Measurements from ENCODE around the gene DIP2B.

DIP2B gene

GRCh38 chr12:50665170-50665569 lies 160.4 kb downstream of the DIP2B start:
- Histone ChIP-seq H3K36me3 (peaks cover 0 to 7% (median 0%) of the 10 kb centered on the region in 3 donors), H3K4me1 (no peaks in the 10 kb centered on the region), H3K9me3 (no peaks in the 10 kb centered on the region), H3K27ac (no peak overlapping the region), H3K4me3 (no peak overlapping the region), H3K27me3 (no peaks in the 10 kb centered on the region)
- intact Hi-C loops (cut with DNase I; ENCODE audit: low total_unique reads): no loop called here
- no peak for TF ChIP-seq CTCF (IDR thresholded peaks at IDR 0.05)
- DNase-seq: no peak

GRCh38 chr12:50665609-50666008 lies 160.8 kb downstream of the DIP2B start:
- H3K4me1 ChIP-seq: no peaks in the 10 kb centered on the region
- H3K4me3 ChIP-seq: no peak overlapping the region
- intact Hi-C loops (cut with DNase I; ENCODE audit: low total_unique reads): no loop called here
- no peaks in the 10 kb centered on the region for H3K27me3 ChIP-seq
- H3K9me3 ChIP-seq: no peaks in the 10 kb centered on the region
- no peak for TF ChIP-seq CTCF (IDR thresholded peaks at IDR 0.05)
- peaks cover 0 to 2% (median 0%) of the 10 kb centered on the region in 3 donors for H3K36me3 ChIP-seq
- H3K27ac ChIP-seq: no peak overlapping the region
- DNase-seq: no peak

- Histone ChIP-seq H3K36me3 (peaks cover 0 to 3% (median 1%) of the 10 kb centered on the region in 3 donors), H3K4me1 (no peaks in the 10 kb centered on the region), H3K9me3 (no peaks in the 10 kb centered on the region), H3K27ac (no peak overlapping the region), H3K4me3 (no peak overlapping the region), H3K27me3 (no peaks in the 10 kb centered on the region)
- no peak for TF ChIP-seq CTCF (IDR thresholded peaks at IDR 0.05)
- intact Hi-C loops (cut with DNase I; ENCODE audit: low total_unique reads): no loop called here
- DNase-seq: no peak
Measured at GRCh38 chr12:50666023-50666422, 161.2 kb downstream of the DIP2B start.

DNA sequence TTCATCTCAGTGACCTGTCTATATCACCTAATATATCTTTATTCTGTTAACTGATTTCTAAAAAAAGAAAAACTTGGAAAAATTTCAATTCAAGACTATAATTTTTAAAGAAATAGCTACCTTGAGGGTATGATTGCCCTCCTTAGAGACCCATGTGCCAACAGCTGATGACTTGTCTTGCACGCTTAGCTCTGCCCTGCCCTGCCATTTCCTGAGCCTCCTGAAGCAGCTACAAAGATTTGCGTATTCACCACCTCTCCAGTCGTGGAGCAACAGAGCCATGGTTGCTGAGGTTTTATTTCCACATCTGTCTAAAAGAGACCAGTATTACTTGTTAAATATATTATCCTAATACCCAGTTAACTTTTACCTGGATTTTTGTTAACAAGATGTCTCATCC lies 167.4 kb downstream of the DIP2B start:
- no peaks in the 10 kb centered on the region for H3K27me3 ChIP-seq
- H3K36me3 ChIP-seq: peaks cover 21 to 27% (median 26%) of the 10 kb centered on the region in 3 donors
- H3K27ac ChIP-seq: no peak overlapping the region
- intact Hi-C loops (cut with DNase I; ENCODE audit: low total_unique reads): no loop called here
- H3K9me3 ChIP-seq: no peaks in the 10 kb centered on the region
- H3K4me3 ChIP-seq: no peak overlapping the region
- no peak for TF ChIP-seq CTCF (IDR thresholded peaks at IDR 0.05)
- DNase-seq: no peak
- no peaks in the 10 kb centered on the region for H3K4me1 ChIP-seq

GRCh38 chr12:50676756-50677155 lies 172.0 kb downstream of the DIP2B start:
- H3K9me3 ChIP-seq: no peaks in the 10 kb centered on the region
- intact Hi-C loops (cut with DNase I; ENCODE audit: low total_unique reads): no loop called here
- peaks cover 23 to 37% (median 29%) of the 10 kb centered on the region in 3 donors for H3K36me3 ChIP-seq
- H3K27me3 ChIP-seq: no peaks in the 10 kb centered on the region
- H3K27ac ChIP-seq: no peak overlapping the region
- DNase-seq: no peak
- no peak for TF ChIP-seq CTCF (IDR thresholded peaks at IDR 0.05)
- H3K4me1 ChIP-seq: peaks cover 0 to 5% (median 0%) of the 10 kb centered on the region in 4 donors
- no peak overlapping the region for H3K4me3 ChIP-seq

GRCh38 chr12:50677858-50678257 lies 173.1 kb downstream of the DIP2B start:
- intact Hi-C loops (cut with DNase I; ENCODE audit: low total_unique reads): no loop called here
- DNase-seq: no peak
- H3K36me3 ChIP-seq: peaks cover 25 to 43% (median 29%) of the 10 kb centered on the region in 3 donors

More at GRCh38 chr12:50677858-50678257, 173.1 kb downstream of the DIP2B start:
- H3K27me3 ChIP-seq: no peaks in the 10 kb centered on the region
- no peak for TF ChIP-seq CTCF (IDR thresholded peaks at IDR 0.05)
- H3K4me3 ChIP-seq: no peak overlapping the region
- no peaks in the 10 kb centered on the region for H3K9me3 ChIP-seq
- H3K27ac ChIP-seq: no peak overlapping the region
- peaks cover 0 to 5% (median 0%) of the 10 kb centered on the region in 4 donors for H3K4me1 ChIP-seq

Data from tibial artery (tissue), 4 donors.